SK-N-MC (cell line): Measurements from ENCODE around the gene TMTC4.

Source experiments
- DNase-seq: peaks from one replicate; pipeline ENCODE4 v3.0.0-alpha.2; 2011; ENCODE audit warnings: low read depth, low spot score
- H3K27ac ChIP-seq: fragments of 200-600 bp; sonication (generic); 2 replicates; pipeline ENCODE4 v1.5.1; 2016; ENCODE audit warnings: mixed run types
- H3K36me3 ChIP-seq: fragments of 200-600 bp; sonication (generic); 2 replicates; pipeline ENCODE4 v1.6.1; 2017; ENCODE audit warnings: antibody characterized with exemption, low read length, mixed read lengths; ENCODE audit not compliant: insufficient read depth
- H3K4me3 ChIP-seq: fragments of 200-600 bp; sonication (generic); 2 replicates; pipeline ENCODE4 v1.5.1; 2016
- H3K9ac ChIP-seq: fragments of 200-600 bp; sonication (generic); 2 replicates; pipeline ENCODE4 v1.8.0; 2017; ENCODE audit warnings: mixed run types, mixed read lengths; ENCODE audit not compliant: insufficient read length
- H3K9me3 ChIP-seq: fragments of 200-600 bp; sonication (generic); 2 replicates; pipeline ENCODE4 v1.6.1; 2017; ENCODE audit warnings: low read depth, mild to moderate bottlenecking, antibody characterized with exemption, low read length, moderate library complexity, mixed read lengths
- EZH2 ChIP-seq: fragments of 200-600 bp; sonication (generic); IDR thresholded peaks from one replicate; pipeline ENCODE4 v1.6.1; 2017; ENCODE audit warnings: antibody characterized with exemption
- FOXP2 ChIP-seq: optimal IDR thresholded peaks from 2 replicates; pipeline ENCODE3; 2011; ENCODE audit warnings: mild to moderate bottlenecking, moderate library complexity; ENCODE audit not compliant: insufficient read depth; ENCODE audit errors: extremely low read length, control extremely low read depth
- POLR2AphosphoS5 ChIP-seq: IDR thresholded peaks from 2 replicates; pipeline ENCODE4 v1.6.1; 2012; ENCODE audit warnings: mild to moderate bottlenecking, low read depth, low read length, borderline replicate concordance

Gene TMTC4

GRCh38 chr13:100659578-100659977 is 15.0 kb downstream of the TMTC4 start:
- H3K9ac ChIP-seq, result no peak overlapping the region
- no peaks in the 10 kb centered on the region for H3K9me3 ChIP-seq
- no peak overlapping the region for H3K4me3 ChIP-seq
- no peak for DNase-seq
- H3K36me3 ChIP-seq, result peaks cover 74% of the 10 kb centered on the region
- H3K27ac ChIP-seq, result no peak overlapping the region
- TF ChIP-seq EZH2 (no peak), POLR2AphosphoS5 (no peak), FOXP2 (no peak)

DNA sequence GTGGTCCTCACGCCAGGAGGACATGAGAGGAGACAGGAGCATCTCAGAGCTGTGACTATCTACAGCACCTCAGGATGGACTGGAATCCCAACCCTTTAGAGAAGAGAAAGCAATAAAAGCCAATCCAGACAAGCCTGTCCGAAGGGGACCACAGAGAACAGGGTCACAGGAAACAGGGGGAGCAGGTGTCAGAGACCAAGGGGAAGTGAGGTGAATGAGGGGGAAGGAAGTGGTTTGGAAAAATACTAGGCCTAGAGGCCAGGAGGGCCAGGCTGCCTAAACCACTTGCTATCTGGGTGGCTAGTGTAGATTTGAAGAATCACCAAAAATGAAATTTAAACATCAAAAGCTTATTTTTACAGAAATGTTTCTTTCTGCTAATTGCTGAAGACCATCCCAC is 16.2 kb downstream of the TMTC4 start:
- no peak for DNase-seq
- H3K36me3 ChIP-seq, result peaks cover 69% of the 10 kb centered on the region
- H3K9ac ChIP-seq, result no peak overlapping the region
- no peaks in the 10 kb centered on the region for H3K9me3 ChIP-seq
- TF ChIP-seq EZH2, result no peak
- no peak for TF ChIP-seq FOXP2
- no peak for TF ChIP-seq POLR2AphosphoS5
- no peak overlapping the region for H3K27ac ChIP-seq
- H3K4me3 ChIP-seq, result no peak overlapping the region

DNA sequence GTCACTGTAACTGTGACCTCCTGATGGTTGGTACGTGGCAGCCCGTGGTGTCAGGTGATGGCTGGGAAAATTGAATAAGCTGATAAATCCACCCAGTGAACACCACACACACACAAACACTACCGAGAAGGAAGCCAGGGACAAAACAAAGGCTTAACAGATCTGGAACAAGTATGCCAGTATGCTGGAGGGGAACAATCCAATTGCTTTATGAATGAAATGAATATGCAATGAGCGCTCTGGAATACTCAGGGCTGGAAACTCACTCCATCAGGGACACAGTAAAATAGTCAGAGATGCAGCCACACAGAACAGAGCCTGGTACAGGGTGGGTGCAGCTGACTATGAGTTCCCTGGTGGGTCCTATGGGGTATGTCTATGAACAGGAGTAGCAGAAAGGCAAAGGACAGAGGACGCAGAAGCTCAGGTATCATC is 16.7 kb downstream of the TMTC4 start:
- Histone ChIP-seq H3K9ac (no peak overlapping the region), H3K27ac (no peak overlapping the region), H3K36me3 (peaks cover 67% of the 10 kb centered on the region), H3K4me3 (no peak overlapping the region), H3K9me3 (no peaks in the 10 kb centered on the region)
- DNase-seq, result no peak
- TF ChIP-seq EZH2 (no peak), FOXP2 (no peak), POLR2AphosphoS5 (no peak)

GRCh38 chr13:100652510-100652909 is 22.1 kb downstream of the TMTC4 start:
- Histone ChIP-seq H3K36me3 (peaks cover 32% of the 10 kb centered on the region), H3K9me3 (no peaks in the 10 kb centered on the region), H3K4me3 (no peak overlapping the region), H3K9ac (no peak overlapping the region), H3K27ac (no peak overlapping the region)
- TF ChIP-seq POLR2AphosphoS5, result no peak
- no peak for TF ChIP-seq FOXP2
- no peak for TF ChIP-seq EZH2
- no peak for DNase-seq

- H3K4me3 ChIP-seq, result no peak overlapping the region
- no peaks in the 10 kb centered on the region for H3K9me3 ChIP-seq
- no peak overlapping the region for H3K9ac ChIP-seq
- H3K36me3 ChIP-seq, result peaks cover 18% of the 10 kb centered on the region; the same call in 1 of the 2 replicates
- H3K27ac ChIP-seq, result no peak overlapping the region
- no peak for DNase-seq
- TF ChIP-seq POLR2AphosphoS5, result no peak
- TF ChIP-seq EZH2, result no peak
- no peak for TF ChIP-seq FOXP2
Measured at GRCh38 chr13:100650326-100650725, 24.3 kb downstream of the TMTC4 start.

DNA sequence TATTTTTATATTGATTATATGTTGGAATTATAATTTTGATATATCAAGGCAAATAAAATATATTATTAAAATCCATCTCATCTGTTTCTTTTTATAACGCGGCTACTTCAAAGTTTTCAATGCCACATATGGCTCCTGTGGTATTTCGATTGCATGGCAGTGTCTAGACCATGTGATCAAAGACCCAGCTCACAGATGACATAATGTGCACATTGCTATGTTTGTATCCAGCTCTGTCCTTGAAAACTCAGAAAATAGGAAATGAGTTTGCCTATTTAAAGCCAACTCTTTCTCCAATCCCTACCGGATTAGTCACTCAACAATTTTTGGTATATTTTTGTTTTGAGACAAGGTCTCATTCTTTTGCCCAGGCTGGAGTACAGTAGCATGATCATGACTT is 26.2 kb downstream of the TMTC4 start:
- DNase-seq, result no peak
- TF ChIP-seq EZH2 (no peak), POLR2AphosphoS5 (no peak), FOXP2 (no peak)

DNA sequence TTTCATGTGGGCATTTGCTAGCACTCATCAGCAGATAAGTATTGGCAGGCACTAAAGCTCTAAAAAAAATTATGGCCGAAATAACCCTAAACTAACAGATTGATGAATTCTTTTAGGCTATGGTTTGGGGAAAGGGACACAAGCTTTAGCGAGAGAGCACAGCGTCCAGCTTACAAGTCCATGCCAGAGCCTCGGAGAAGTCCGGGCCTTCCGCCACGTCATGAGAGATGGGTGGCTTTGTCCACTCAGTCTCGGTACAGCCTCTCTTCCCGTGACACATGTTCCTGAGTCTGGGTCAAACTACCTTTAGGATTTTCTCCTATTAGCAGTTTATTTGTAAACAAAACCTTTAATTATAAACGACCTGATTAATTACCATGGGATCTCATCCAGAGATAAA is 27.7 kb downstream of the TMTC4 start:
- Histone ChIP-seq H3K36me3 (peaks cover 11% of the 10 kb centered on the region), H3K27ac (no peak overlapping the region), H3K4me3 (no peak overlapping the region), H3K9me3 (no peaks in the 10 kb centered on the region), H3K9ac (no peak overlapping the region)
- no peak for DNase-seq
- TF ChIP-seq FOXP2, result no peak
- TF ChIP-seq EZH2, result no peak
- no peak for TF ChIP-seq POLR2AphosphoS5

More for the DNA sequence above, 26.2 kb downstream of the TMTC4 start:
- Histone ChIP-seq H3K9me3 (no peaks in the 10 kb centered on the region), H3K27ac (no peak overlapping the region), H3K9ac (no peak overlapping the region), H3K36me3 (peaks cover 8% of the 10 kb centered on the region), H3K4me3 (no peak overlapping the region)

GRCh38 chr13:100646030-100646673 is 28.4 kb downstream of the TMTC4 start:
- Histone ChIP-seq H3K4me3 (no peak overlapping the region), H3K36me3 (peaks cover 18% of the 10 kb centered on the region), H3K27ac (no peak overlapping the region), H3K9me3 (no peaks in the 10 kb centered on the region), H3K9ac (no peak overlapping the region)
- TF ChIP-seq POLR2AphosphoS5 (no peak), FOXP2 (no peak), EZH2 (no peak)
- no peak for DNase-seq

DNA sequence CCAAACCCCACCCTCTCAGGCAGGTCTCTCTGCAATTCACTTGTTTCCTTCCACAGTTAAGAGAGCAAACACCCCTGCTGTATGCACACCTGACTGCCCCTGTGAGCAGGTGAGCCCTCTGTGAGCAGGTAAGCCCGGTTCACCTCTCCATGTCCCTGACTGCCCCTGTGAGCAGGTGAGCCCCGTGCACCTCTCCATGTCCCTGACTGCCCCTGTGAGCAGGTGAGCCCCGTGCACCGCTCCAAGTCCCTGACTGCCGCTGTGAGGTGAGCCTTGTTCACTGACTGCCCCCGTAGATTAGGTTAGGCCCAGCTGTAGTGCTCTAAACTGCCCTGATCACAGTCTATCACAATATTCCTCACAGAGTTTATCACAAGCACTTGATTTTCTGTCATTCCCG is 29.2 kb downstream of the TMTC4 start:
- Histone ChIP-seq H3K36me3 (peaks cover 22% of the 10 kb centered on the region), H3K27ac (no peak overlapping the region), H3K9ac (no peak overlapping the region), H3K9me3 (no peaks in the 10 kb centered on the region), H3K4me3 (no peak overlapping the region)
- TF ChIP-seq EZH2, result no peak
- TF ChIP-seq POLR2AphosphoS5, result no peak
- no peak for TF ChIP-seq FOXP2
- no peak for DNase-seq

DNA sequence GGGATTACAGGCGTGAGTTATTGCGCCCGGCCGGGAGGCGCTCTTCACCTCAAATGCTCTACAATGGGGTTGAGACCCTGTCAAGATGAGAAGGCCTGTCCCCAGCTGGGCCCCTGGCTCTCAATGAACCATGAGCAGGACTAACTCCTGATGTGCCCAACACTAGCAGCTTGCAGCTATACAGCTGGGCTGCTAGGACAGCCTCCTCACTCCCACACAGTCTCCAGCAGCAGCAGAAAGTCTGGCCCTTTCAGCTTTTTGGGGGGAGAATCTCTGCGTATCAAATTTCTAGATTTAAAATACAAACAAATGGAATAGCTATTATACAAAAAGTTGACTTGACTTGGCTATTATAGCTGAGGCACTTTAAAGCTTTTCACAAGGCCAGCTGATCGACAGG is 30.2 kb downstream of the TMTC4 start:
- Histone ChIP-seq H3K27ac (no peak overlapping the region), H3K9ac (no peak overlapping the region), H3K9me3 (no peaks in the 10 kb centered on the region), H3K4me3 (no peak overlapping the region), H3K36me3 (peaks cover 24% of the 10 kb centered on the region)
- no peak for DNase-seq
- TF ChIP-seq EZH2 (no peak), FOXP2 (no peak), POLR2AphosphoS5 (no peak)
